Transverse colon (tissue), 4 donors: ENCODE data around the gene MRPL45. TPM values are rescaled to one million over a fixed set of nuclear protein-coding genes. Genes with fewer than 3 reads are reported as not detected.
A peak's percentile ranks its signal among the peaks of the same experiment; 100 is the strongest.

Source experiments
- DNase-seq: peaks from one replicate; pipeline ENCODE4 v3.0.0-alpha.2; 2019
- H3K27ac ChIP-seq, 4 donors: fragments of 200-600 bp; sonication (generic); 2 replicates each; pipeline ENCODE4 v1.5.1; 2016 to 2018; ENCODE audit warnings: inconsistent platforms in 4 of 4
- H3K27me3 ChIP-seq: fragments of 200-600 bp; sonication (generic); 2 replicates; pipeline ENCODE4 v1.5.1; 2017; ENCODE audit warnings: inconsistent platforms
- H3K36me3 ChIP-seq, 4 donors: fragments of 200-600 bp; sonication (generic); 2 replicates each; pipeline ENCODE4 v1.5.1; 2017 to 2019; ENCODE audit warnings: inconsistent platforms in 4 of 4
- H3K4me1 ChIP-seq, 4 donors: fragments of 200-600 bp; sonication (generic); 2 replicates each; pipeline ENCODE4 v1.5.1; 2017 to 2020; ENCODE audit warnings: inconsistent platforms in 4 of 4
- H3K4me3 ChIP-seq, 4 donors: fragments of 200-600 bp; sonication (generic); 1 replicate in 1 of 4; 2 replicates in 3 of 4; pipeline versions ENCODE4 v1.5.1 to v1.6.1; 2017 to 2019; ENCODE audit warnings: inconsistent platforms in 4 of 4
- H3K9me3 ChIP-seq, 2 donors: fragments of 200-600 bp; sonication (generic); 2 replicates each; pipeline ENCODE4 v1.5.1; 2017 to 2019; ENCODE audit warnings: inconsistent platforms in 2 of 2
- CTCF ChIP-seq, 5 experiments: fragments of 200-600 bp in 3 of 5; fragments of 450-650 bp in 2 of 5; sonication (generic) in 3 of 5; IDR thresholded peaks; 1 replicate in 2 of 5; 2 replicates in 3 of 5; pipeline ENCODE4 v1.5.1; 2016 to 2017; ENCODE audit warnings: antibody characterized with exemption in 5 of 5, inconsistent platforms in 3 of 5, mild to moderate bottlenecking in 2 of 5, moderate library complexity in 1 of 5
- EP300 ChIP-seq: sonication (generic); formaldehyde crosslinking; IDR thresholded peaks from one replicate; pipeline ENCODE4 v1.6.1; 2017; ENCODE audit warnings: antibody characterized with exemption, low read depth
- POLR2A ChIP-seq: fragments of 450-650 bp; IDR thresholded peaks from one replicate; pipeline ENCODE4 v1.6.1; 2016; ENCODE audit warnings: antibody characterized with exemption, mild to moderate bottlenecking, moderate library complexity
- POLR2AphosphoS5 ChIP-seq, 3 donors: sonication (generic); formaldehyde crosslinking; IDR thresholded peaks; one replicate each; pipeline ENCODE4 v1.6.1; 2016; ENCODE audit warnings: antibody characterized with exemption in 3 of 3
- WGBS, 2 donors: methylation state at CpG; one replicate each; pipeline ENCODE4 v1.1.5; 2018; ENCODE audit warnings: low coverage in 1 of 2; 5-methylcytosine and 5-hydroxymethylcytosine counted together
- in situ Hi-C, 4 donors: fragments of 200-750 bp; cut with MboI; loops; one replicate each; pipeline versions ENCODE4 v1.15.0 to v1.15.1; 2017; ENCODE audit warnings: low sequenced_read_pairs in 3 of 4, low pct_ligation_motif_present in 1 of 4, low pct_unique_long_range_greater_than_20kb in 1 of 4
- intact Hi-C: fragments of 100-400 bp; cut with DNase I; formaldehyde crosslinking; loops from one replicate; pipeline ENCODE4 v1.15.1; 2023; ENCODE audit warnings: low total_unique reads
- total RNA-seq, 4 donors: library from RNA; depleted of rRNA; stranded (reverse); fragments of >200 nt; gene quantifications; one replicate each; pipeline ENCODE4 v1.1.0, GENCODE V29; 2016

MRPL45 gene
- total RNA-seq, 4 donors from 2014 or later: 5.2 to 30.8 (median 18.9) TPM

- Histone ChIP-seq H3K27me3 (no peaks in the 10 kb centered on the region), H3K9me3 (no peaks in the 10 kb centered on the region), H3K27ac (no peak overlapping the region), H3K36me3 (peaks cover 0 to 30% (median 2%) of the 10 kb centered on the region in 4 donors), H3K4me1 (no peaks in the 10 kb centered on the region), H3K4me3 (no peak overlapping the region)
- 50 to 83% methylated on average over 1 to 3 of the region's 3 CpGs for WGBS, 2 donors
- intact Hi-C loops: no loop called here
- TF ChIP-seq CTCF (IDR thresholded peaks at IDR 0.05) (no peak), EP300 (no peak), POLR2AphosphoS5 (IDR thresholded peaks at IDR 0.05) (no peak), POLR2A (no peak)
- no peak for DNase-seq
- in situ Hi-C loops: no loop called here
Measured at GRCh38 chr17:38317081-38317480, 20.1 kb downstream of the MRPL45 start.

DNA sequence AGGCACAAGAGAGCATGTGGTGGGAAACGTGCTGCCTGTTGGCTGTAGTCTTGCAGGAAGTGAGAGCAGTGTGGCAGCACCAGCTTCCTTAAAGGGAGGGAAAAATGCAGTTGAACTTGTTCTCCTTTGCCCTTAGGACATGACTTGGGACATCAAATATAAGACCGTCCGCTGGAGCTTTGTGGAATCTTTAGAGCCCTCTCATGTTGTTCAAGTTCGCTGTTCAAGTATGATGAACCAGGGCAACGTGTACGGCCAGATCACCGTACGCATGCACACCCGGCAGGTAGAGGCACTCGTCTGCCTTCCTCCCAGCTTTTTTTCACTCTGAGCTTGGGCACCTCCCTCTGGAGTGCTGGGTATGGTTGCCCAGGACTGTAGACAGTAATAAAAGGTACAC, 23.5 kb downstream of the MRPL45 start:
- 75 to 84% methylated on average over 2 to 10 of the region's 10 CpGs for WGBS, 2 donors
- no peak for DNase-seq
- no peak for TF ChIP-seq POLR2AphosphoS5 (IDR thresholded peaks at IDR 0.05)
- no peak for TF ChIP-seq CTCF (IDR thresholded peaks at IDR 0.05)
- no peak for TF ChIP-seq EP300
- no peak for TF ChIP-seq POLR2A
- no peaks in the 10 kb centered on the region for H3K9me3 ChIP-seq
- no peaks in the 10 kb centered on the region for H3K4me1 ChIP-seq
- no peaks in the 10 kb centered on the region for H3K27me3 ChIP-seq
- in situ Hi-C loops: no loop called here
- no peak overlapping the region for H3K27ac ChIP-seq
- intact Hi-C loops: no loop called here
- peaks cover 0 to 31% (median 0%) of the 10 kb centered on the region in 4 donors for H3K36me3 ChIP-seq
- no peak overlapping the region for H3K4me3 ChIP-seq

GRCh38 chr17:38322156-38322779, 25.3 kb downstream of the MRPL45 start:
- peak; percentile 65 for DNase-seq

GRCh38 chr17:38322897-38323296, 25.9 kb downstream of the MRPL45 start:
- TF ChIP-seq POLR2AphosphoS5 (IDR thresholded peaks at IDR 0.05) (no peak), CTCF (IDR thresholded peaks at IDR 0.05) (no peak), EP300 (no peak), POLR2A (no peak)
- Histone ChIP-seq H3K27ac (no peak overlapping the region), H3K9me3 (no peaks in the 10 kb centered on the region), H3K4me3 (no peak overlapping the region), H3K4me1 (no peaks in the 10 kb centered on the region), H3K36me3 (peaks cover 0 to 31% (median 0%) of the 10 kb centered on the region in 4 donors), H3K27me3 (no peaks in the 10 kb centered on the region)
- 88 to 100% methylated on average over 1 of the region's 1 CpG for WGBS, 2 donors
- in situ Hi-C loops (no loop called here), intact Hi-C loops (no loop called here)
- DNase-seq: no peak

More at GRCh38 chr17:38322156-38322779, 25.3 kb downstream of the MRPL45 start:
- 18% methylated on average over 8 of the region's 8 CpGs; no CpG with 5 or more reads in 1 of the 2 donors for WGBS, 2 donors
- in situ Hi-C loops: no loop called here
- Histone ChIP-seq H3K27me3 (no peaks in the 10 kb centered on the region), H3K9me3 (no peaks in the 10 kb centered on the region), H3K27ac (no peak overlapping the region), H3K4me1 (no peaks in the 10 kb centered on the region), H3K4me3 (no peak overlapping the region), H3K36me3 (peaks cover 0 to 31% (median 0%) of the 10 kb centered on the region in 4 donors)
- TF ChIP-seq EP300: no peak
- TF ChIP-seq POLR2AphosphoS5 (IDR thresholded peaks at IDR 0.05): no peak
- peak; percentile 9 to 90 (median 86) for TF ChIP-seq CTCF (IDR thresholded peaks at IDR 0.05)
- no peak for TF ChIP-seq POLR2A
- intact Hi-C loops: no loop called here
